ENCODE measurements around the gene HSD11B1L. TPM values are rescaled to one million over a fixed set of nuclear protein-coding genes. Genes with fewer than 3 reads are reported as not detected.

Gene HSD11B1L
- total RNA-seq, 1 donor from 2014 or later, result 6.6 TPM

DNA sequence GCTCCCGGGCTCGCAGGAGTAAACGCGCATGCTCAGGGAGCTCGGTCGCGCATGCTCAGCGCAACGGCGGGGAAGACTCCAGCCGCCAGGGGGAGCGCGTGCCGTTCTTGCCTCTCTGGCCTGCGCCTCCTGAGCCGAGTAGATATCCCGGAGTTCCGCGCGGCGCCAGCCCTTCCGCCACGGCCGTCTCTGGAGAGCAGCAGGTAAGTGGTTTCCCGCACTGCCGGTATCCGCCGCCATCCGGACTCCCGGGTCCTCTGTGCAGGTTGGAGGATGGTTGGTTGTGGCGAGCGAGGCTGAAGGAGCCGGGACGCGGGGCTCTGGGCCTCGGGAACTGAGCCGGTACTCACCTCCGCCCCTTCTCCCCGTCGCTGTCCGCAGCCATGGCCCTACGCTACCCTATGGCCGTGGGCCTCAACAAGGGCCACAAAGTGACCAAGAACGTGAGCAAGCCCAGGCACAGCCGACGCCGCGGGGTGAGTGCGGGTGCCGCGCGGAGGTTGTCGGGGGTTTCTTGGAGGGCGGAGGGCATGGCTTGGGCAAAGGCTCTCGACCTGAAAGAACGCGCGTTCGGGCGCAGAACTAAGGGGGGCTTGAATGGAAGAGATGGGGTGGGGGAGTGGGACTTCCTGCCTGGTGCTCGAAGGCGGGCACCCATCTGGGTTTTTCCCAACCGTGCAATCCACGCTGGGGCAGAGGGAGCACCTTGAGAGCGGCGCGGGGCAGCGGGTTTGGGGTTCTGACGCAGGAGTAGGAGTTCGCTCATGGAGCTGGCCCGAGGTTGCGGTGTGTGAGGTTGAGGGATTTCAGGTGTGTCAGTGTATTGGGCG lies 9.5 kb downstream of the HSD11B1L start, which contains the start of gene RPL36:
TSS of gene RPL36 (plus strand) at position 171 of the 830 bp plus-strand sequence. CDS start at position 384, 213 bp downstream.
- peak; percentile 99 for DNase-seq
- Histone ChIP-seq H3K4me3 (peak within 1 kb of the TSS; percentile 79), H3K27ac (peak within 1 kb of the TSS; percentile 87), H3K4me1 (peaks cover 13% of the 10 kb centered on the region), H3K9me3 (no peaks in the 10 kb centered on the region), H3K27me3 (no peaks in the 10 kb centered on the region), H3K36me3 (peaks cover 38% of the 10 kb centered on the region)
- peak; percentile 98 for TF ChIP-seq CTCF (IDR thresholded peaks at IDR 0.05)
- ATAC-seq, result peak; percentile 80
- intact Hi-C loops (cut with DNase I), result no loop called here

- peak overlapping the region; percentile 79 for H3K4me3 ChIP-seq
- H3K9me3 ChIP-seq, result no peaks in the 10 kb centered on the region
- no peak for TF ChIP-seq CTCF (IDR thresholded peaks at IDR 0.05)
- H3K27me3 ChIP-seq, result no peaks in the 10 kb centered on the region
- DNase-seq, result peak; percentile 78
- intact Hi-C loops (cut with DNase I), result no loop called here
- ATAC-seq, result no peak
- peaks cover 46% of the 10 kb centered on the region for H3K36me3 ChIP-seq
- peaks cover 13% of the 10 kb centered on the region for H3K4me1 ChIP-seq
- H3K27ac ChIP-seq, result peak overlapping the region; percentile 87
Measured at GRCh38 chr19:5690955-5691821, 10.4 kb downstream of the HSD11B1L start.

- Histone ChIP-seq H3K4me1 (peaks cover 13% of the 10 kb centered on the region), H3K27ac (peak overlapping the region; percentile 87), H3K4me3 (peak overlapping the region; percentile 79), H3K36me3 (peaks cover 55% of the 10 kb centered on the region), H3K9me3 (no peaks in the 10 kb centered on the region), H3K27me3 (no peaks in the 10 kb centered on the region)
- DNase-seq, result peak; percentile 65
- TF ChIP-seq CTCF (IDR thresholded peaks at IDR 0.05), result no peak
- ATAC-seq, result no peak
- intact Hi-C loops (cut with DNase I), result no loop called here
Measured at GRCh38 chr19:5691822-5692722, 11.2 kb downstream of the HSD11B1L start.

GRCh38 chr19:5692723-5693194 lies 11.9 kb downstream of the HSD11B1L start:
- DNase-seq, result peak; percentile 54
- Histone ChIP-seq H3K4me1 (peaks cover 9% of the 10 kb centered on the region), H3K9me3 (no peaks in the 10 kb centered on the region), H3K4me3 (no peak overlapping the region), H3K27me3 (no peaks in the 10 kb centered on the region), H3K27ac (no peak overlapping the region), H3K36me3 (peaks cover 56% of the 10 kb centered on the region)
- intact Hi-C loops (cut with DNase I), result no loop called here
- ATAC-seq, result no peak
- no peak for TF ChIP-seq CTCF (IDR thresholded peaks at IDR 0.05)
